Heart right ventricle (tissue), 16 donors: Measurements from ENCODE around the gene TBC1D22B. TPM values are rescaled to one million over a fixed set of nuclear protein-coding genes. Genes with fewer than 3 reads are reported as not detected.

ENCODE experiments used
- ATAC-seq, 8 donors: fragments of 200-7000 bp; cut with Tn5 transposase; one replicate each; pipeline ENCODE4 v1.9.1; 2020; ENCODE audit warnings: mild to moderate bottlenecking in 8 of 8, moderate library complexity in 8 of 8, moderate number of reproducible peaks in 1 of 8
- DNase-seq, 2 donors: peaks; one replicate each; pipeline ENCODE4 v3.0.0-alpha.2; 2020
- H3K27ac ChIP-seq, 10 donors: fragments of 200-600 bp; sonication (generic) in 2 of 10; one replicate each; pipeline versions ENCODE4 v1.5.0 to v1.8.0; 2020 to 2022; ENCODE audit warnings: mild to moderate bottlenecking in 3 of 10
- H3K27me3 ChIP-seq, 7 donors: fragments of 200-600 bp; one replicate each; pipeline ENCODE4 v1.8.0; 2021 to 2022; ENCODE audit warnings: mild to moderate bottlenecking in 2 of 7
- H3K36me3 ChIP-seq, 9 donors: fragments of 200-600 bp; sonication (generic) in 1 of 9; one replicate each; pipeline versions ENCODE4 v1.5.0 to v1.8.0; 2020 to 2022; ENCODE audit warnings: mild to moderate bottlenecking in 2 of 9
- H3K4me1 ChIP-seq, 9 donors: fragments of 200-600 bp; sonication (generic) in 1 of 9; one replicate each; pipeline versions ENCODE4 v1.5.0 to v1.8.0; 2020 to 2022; ENCODE audit warnings: mild to moderate bottlenecking in 4 of 9
- H3K4me3 ChIP-seq, 10 donors: fragments of 200-600 bp; sonication (generic) in 2 of 10; one replicate each; pipeline versions ENCODE4 v1.5.0 to v1.8.0; 2020 to 2022; ENCODE audit warnings: mild to moderate bottlenecking in 7 of 10, moderate library complexity in 2 of 10
- H3K9me3 ChIP-seq, 11 donors: fragments of 200-600 bp in 10 of 11; sonication (generic) in 2 of 11; one replicate each; pipeline versions ENCODE4 v1.5.0 to v1.8.0; 2013 to 2022; ENCODE audit warnings: mild to moderate bottlenecking in 2 of 11, control low read depth in 1 of 11, moderate library complexity in 1 of 11
- CTCF ChIP-seq, 9 donors: fragments of 200-600 bp; sonication (generic) in 2 of 9; IDR thresholded peaks; one replicate each; pipeline versions ENCODE4 v1.5.0 to v1.8.0; 2021 to 2022; ENCODE audit warnings: antibody characterized with exemption in 9 of 9, mild to moderate bottlenecking in 5 of 9, moderate library complexity in 1 of 9
- WGBS, 2 donors: extraction: QIAGEN DNeasy Blood & Tissue Kit; methylation state at CpG; one replicate each; pipeline ENCODE4 v1.1.7; 2013; ENCODE audit warnings: inconsistent platforms in 1 of 2; 5-methylcytosine and 5-hydroxymethylcytosine counted together
- intact Hi-C, 10 donors: fragments of 100-400 bp; cut with DNase I; formaldehyde crosslinking; loops; one replicate each; pipeline versions ENCODE4 v1.11.1 to v1.14.2; 2022
- polyA plus RNA-seq, 2 donors: library from polyadenylated mRNA; stranded (reverse); fragments of 200-250 nt; gene quantifications; one replicate each; pipeline ENCODE4 v1.2.3, GENCODE V29; 2013
- total RNA-seq, 10 donors: library from RNA; stranded (reverse); fragmentation: NEBNext Ultra II Directional in 3 of 10; extraction: Animal tissue kit (Norgen Biotek cat#: 25700) in 3 of 10; gene quantifications; one replicate each; pipeline versions ENCODE4 v1.2.1 to v1.2.4, GENCODE V29; 2021 to 2023
- donor health status: Arrhythmogenic right ventricular cardiomyopathy.
- donor health status: ischemic (EF 13 %, LVEDD 7.1; RV severe dilation, severe dysfunction).
- donor health status: healthy with polysubstance abuse.
- donor health status: DM: no; HTN: yes; CAD: no.
- donor health status: DM: no; HTN: no; CAD: no.
- donor health status: ischemic (EF 25% LVEDD 6.9; RV normal size, moderate dysfunction).
- donor health status: ischemic (EF 25% LVEDD 5.7; RV mildly dilated, moderate dysfunction).
- donor health status: healthy.
- donor health status: DM: yes; HTN: yes; CAD: no.
- donor health status: Ischemic cardiomyopathy.
- donor health status: ischemic (EF 35%, LVEDD 5.7; RV mildly dilated, moderate dysfunction).
- donor health status: nonischemic (EF 11% LVEDD 7.7; RV severe dilation, severe dysfunction).
- donor health status: DM: yes; HTN: yes; CAD: no.
- donor health status: PGD.
- donor health status: ischemic (EF 29% LVEDD 5.4; RV normal size, mild dysfunction).
- donor health status: nonischemic (EF 23%, LVEDD 6.1; RV moderate dilation, normal function).

The TBC1D22B gene
- total and polyA plus RNA-seq, 12 donors, result 5.0 to 8.1 (median 6.3) TPM

- no peaks in the 10 kb centered on the region for H3K9me3 ChIP-seq
- peaks cover 3 to 33% (median 13%) of the 10 kb centered on the region in 9 donors for H3K4me1 ChIP-seq
- H3K36me3 ChIP-seq, result peaks cover 0 to 45% (median 5%) of the 10 kb centered on the region in 9 donors
- DNase-seq (no peak), ATAC-seq (no peak)
- no peak for TF ChIP-seq CTCF (IDR thresholded peaks at IDR 0.05)
- no peak overlapping the region for H3K4me3 ChIP-seq
- intact Hi-C loops, result no loop called here
- H3K27ac ChIP-seq, result no peak overlapping the region
- no peaks in the 10 kb centered on the region for H3K27me3 ChIP-seq
- WGBS, 2 donors, result 91 to 100% methylated on average over 1 of the region's 1 CpG
Observed at GRCh38 chr6:37275350-37275749, 17.8 kb downstream of the TBC1D22B start.

- WGBS, 2 donors, result 91 to 93% methylated on average over 6 of the region's 6 CpGs
- H3K27ac ChIP-seq, result no peak overlapping the region
- intact Hi-C loops, result no loop called here
Observed at GRCh38 chr6:37277001-37277409, 19.4 kb downstream of the TBC1D22B start.

DNA sequence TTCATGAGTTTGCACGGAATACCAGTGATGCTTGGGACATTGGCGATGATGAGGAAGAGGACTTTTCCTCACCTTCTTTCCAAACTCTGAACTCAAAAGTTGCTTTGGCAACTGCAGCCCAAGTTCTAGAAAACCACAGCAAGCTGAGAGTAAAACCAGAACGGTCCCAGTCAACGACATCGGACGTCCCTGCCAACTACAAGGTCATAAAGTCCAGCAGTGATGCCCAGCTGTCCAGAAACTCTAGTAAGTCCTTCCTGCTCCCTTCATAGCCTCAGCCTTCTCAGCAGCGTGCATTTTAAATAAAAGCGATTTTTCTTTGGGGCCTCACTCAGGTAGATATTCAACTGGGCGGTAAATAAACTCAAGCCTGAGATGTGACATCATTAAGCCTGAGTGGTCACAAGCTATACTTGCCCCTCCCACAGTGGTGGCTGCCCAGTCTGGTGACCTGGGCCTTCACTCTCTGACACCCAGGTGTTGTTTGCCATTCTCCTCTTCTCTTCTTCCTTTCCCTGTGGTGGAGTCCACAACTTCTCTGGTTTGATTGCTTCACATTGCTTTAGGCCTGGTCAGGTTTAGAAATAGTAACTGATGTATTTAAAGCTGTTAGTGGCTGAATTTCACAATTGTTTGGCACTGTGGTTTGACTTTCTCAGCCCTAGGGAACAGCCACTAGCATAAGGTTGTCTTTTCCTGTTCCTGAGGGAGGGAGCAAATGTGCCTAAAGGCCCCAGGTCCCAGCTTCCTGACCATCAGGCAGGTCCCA lies 22.0 kb downstream of the TBC1D22B start:
- Histone ChIP-seq H3K4me1 (peaks cover 3 to 52% (median 43%) of the 10 kb centered on the region in 9 donors), H3K27ac (peak overlapping the region in 9 of 10 donors; percentile 3 to 64 (median 48)), H3K9me3 (no peaks in the 10 kb centered on the region), H3K4me3 (no peak overlapping the region), H3K36me3 (peaks cover 0 to 52% (median 6%) of the 10 kb centered on the region in 9 donors), H3K27me3 (no peaks in the 10 kb centered on the region)
- DNase-seq (no peak), ATAC-seq (peak; percentile 11 to 81 (median 46))
- intact Hi-C loops, result no loop called here
- 71 to 75% methylated on average over 9 of the region's 9 CpGs for WGBS, 2 donors
- no peak for TF ChIP-seq CTCF (IDR thresholded peaks at IDR 0.05)

More at GRCh38 chr6:37277001-37277409, 19.4 kb downstream of the TBC1D22B start:
- no peaks in the 10 kb centered on the region for H3K9me3 ChIP-seq
- H3K27me3 ChIP-seq, result no peaks in the 10 kb centered on the region
- H3K4me1 ChIP-seq, result peaks cover 3 to 42% (median 19%) of the 10 kb centered on the region in 9 donors
- no peak for DNase-seq
- H3K4me3 ChIP-seq, result no peak overlapping the region
- no peak for TF ChIP-seq CTCF (IDR thresholded peaks at IDR 0.05)
- H3K36me3 ChIP-seq, result peaks cover 0 to 46% (median 0%) of the 10 kb centered on the region in 9 donors
- no peak for ATAC-seq

GRCh38 chr6:37280162-37280887 lies 22.8 kb downstream of the TBC1D22B start:
- intact Hi-C loops, result no loop called here
- TF ChIP-seq CTCF (IDR thresholded peaks at IDR 0.05), result no peak

More at GRCh38 chr6:37280162-37280887, 22.8 kb downstream of the TBC1D22B start:
- Histone ChIP-seq H3K36me3 (peaks cover 0 to 60% (median 9%) of the 10 kb centered on the region in 9 donors), H3K4me1 (peaks cover 3 to 59% (median 50%) of the 10 kb centered on the region in 9 donors), H3K27me3 (no peaks in the 10 kb centered on the region), H3K27ac (peak overlapping the region in 9 of 10 donors; percentile 3 to 64 (median 48)), H3K9me3 (no peaks in the 10 kb centered on the region), H3K4me3 (no peak overlapping the region)
- WGBS, 2 donors, result 86 to 88% methylated on average over 8 of the region's 8 CpGs
- DNase-seq, result no peak
- no peak for ATAC-seq
